ENCODE data around the gene ABCC9.

The ABCC9 gene

GRCh38 chr12:21865846-21866245 is 75.4 kb downstream of the ABCC9 start:
- no peak for DNase-seq

- DNase-seq = no peak
Observed at GRCh38 chr12:21860534-21860933, 80.7 kb downstream of the ABCC9 start.

- no peak for DNase-seq
Observed at GRCh38 chr12:21860128-21860527, 81.1 kb downstream of the ABCC9 start.

GRCh38 chr12:21852251-21852650 is 89.0 kb downstream of the ABCC9 start:
- no peak for DNase-seq

GRCh38 chr12:21851151-21851550 is 90.1 kb downstream of the ABCC9 start:
- DNase-seq = no peak

- DNase-seq = no peak
Observed at GRCh38 chr12:21850419-21850818, 90.8 kb downstream of the ABCC9 start.

- DNase-seq = no peak
Observed at GRCh38 chr12:21849878-21850277, 91.3 kb downstream of the ABCC9 start.

- no peak for DNase-seq
Observed at GRCh38 chr12:21848192-21848591, 93.0 kb downstream of the ABCC9 start.

- no peak for DNase-seq
Observed at GRCh38 chr12:21843795-21844194, 97.4 kb downstream of the ABCC9 start.

GRCh38 chr12:21839776-21840175 is 101.5 kb downstream of the ABCC9 start:
- no peak for DNase-seq

GRCh38 chr12:21837847-21838246 is 103.4 kb downstream of the ABCC9 start:
- no peak for DNase-seq

GRCh38 chr12:21831791-21832344 is 109.4 kb downstream of the ABCC9 start:
- no peak for DNase-seq

GRCh38 chr12:21828779-21829178 is 112.4 kb downstream of the ABCC9 start:
- no peak for DNase-seq

GRCh38 chr12:21828136-21828775 is 113.0 kb downstream of the ABCC9 start:
- no peak for DNase-seq

GRCh38 chr12:21827083-21827482 is 114.1 kb downstream of the ABCC9 start:
- no peak for DNase-seq

- no peak for DNase-seq
Observed at GRCh38 chr12:21826618-21826910, 114.7 kb downstream of the ABCC9 start.

- DNase-seq = no peak
Observed at GRCh38 chr12:21825886-21826617, 115.2 kb downstream of the ABCC9 start.

- no peak for DNase-seq
Observed at GRCh38 chr12:21823581-21823980, 117.6 kb downstream of the ABCC9 start.

GRCh38 chr12:21819678-21820077 is 121.5 kb downstream of the ABCC9 start:
- no peak for DNase-seq

GRCh38 chr12:21819236-21819635 is 122.0 kb downstream of the ABCC9 start:
- no peak for DNase-seq

- DNase-seq = no peak
Observed at GRCh38 chr12:21818627-21819026, 122.6 kb downstream of the ABCC9 start.

- DNase-seq = no peak
Observed at GRCh38 chr12:21815306-21816062, 125.7 kb downstream of the ABCC9 start.

- DNase-seq = no peak
Observed at GRCh38 chr12:21814814-21815213, 126.4 kb downstream of the ABCC9 start.

- DNase-seq = no peak
Observed at GRCh38 chr12:21814327-21814726, 126.9 kb downstream of the ABCC9 start.

Data from SHP77 (cell line).